Measurements from ENCODE around the gene TIMM17A.

GRCh38 chr1:201930803-201931202 lies 24.5 kb upstream of the TIMM17A start:
- TF ChIP-seq CTCF (IDR thresholded peaks at IDR 0.05; ENCODE audit: low read length) (no peak), EZH2 (IDR thresholded peaks at IDR 0.05; ENCODE audit: borderline replicate concordance, low read length) (no peak)
